HCT116 (cell line): ENCODE results near the gene ARHGAP21. TPM values are rescaled to one million over a fixed set of nuclear protein-coding genes. Genes with fewer than 3 reads are reported as not detected.

Experiments used
- ATAC-seq: fragments of 200-7000 bp; cut with Tn5 transposase; 2 replicates; pipeline ENCODE4 v1.9.1; 2020; ENCODE audit warnings: mild to moderate bottlenecking, moderate library complexity
- BruUV-seq: library from RNA; stranded (reverse); fragments of 400-500 nt; replicated peaks from 2 replicates; lab custom pipeline; 2021; lab: Mats Ljungman, UMichigan
- CTCF ChIA-PET: fragments of 300-600 bp; sonication (Branson Sonifier 250); formaldehyde crosslinking; loops from one replicate; lab custom pipeline; 2021; ENCODE audit warnings: antibody characterized with exemption; lab: Charles Lee
- POLR2A ChIA-PET: fragments of 300-600, 350-600 bp; sonication (Branson Sonifier 250); formaldehyde crosslinking; loops from one replicate; lab custom pipeline; 2021; ENCODE audit warnings: antibody characterized with exemption; lab: Charles Lee
- RAD21 ChIA-PET, 2 experiments: fragments of 300-600 bp; sonication (Branson Sonifier 250); formaldehyde crosslinking; loops; one replicate each; lab custom pipeline; 2023; ENCODE audit warnings: low total read pairs in 2 of 2; ENCODE audit not compliant: uncharacterized antibody in 2 of 2, unreplicated experiment in 2 of 2, low non-redundant PET in 1 of 2; lab: Charles Lee
- DNase-seq: peaks from one replicate; pipeline ENCODE4 v3.0.0-alpha.2; 2010; ENCODE audit warnings: low read depth, low spot score
- H2AFZ ChIP-seq: fragments of 200-600 bp; shearing (Covaris generic), sonication (generic); 2 replicates; pipeline ENCODE4 v1.6.1; 2017; ENCODE audit warnings: low read depth, mixed run types, mixed read lengths, antibody characterized with exemption, low read length; ENCODE audit not compliant: poor library complexity, severe bottlenecking
- H3K27ac ChIP-seq: 2 replicates; pipeline ENCODE4 v1.5.1; 2012; ENCODE audit warnings: low read depth, low read length
- H3K27me3 ChIP-seq: fragments of 200-600 bp; sonication (generic); 2 replicates; pipeline ENCODE4 v1.6.1; 2016; ENCODE audit warnings: mixed run types, low read length, mixed read lengths; ENCODE audit not compliant: insufficient read depth
- H3K36me3 ChIP-seq, 2 experiments: fragments of 200-500 bp in 1 of 2; fragments of 200-600 bp in 1 of 2; sonication (Bioruptor generic) in 1 of 2; sonication (generic) in 1 of 2; 2 replicates each; pipeline versions ENCODE4 v1.5.1 to v1.6.1; 2014 to 2016; ENCODE audit warnings: low read length in 2 of 2, inconsistent platforms in 1 of 2, mixed read lengths in 1 of 2, mixed run types in 1 of 2; ENCODE audit not compliant: insufficient read depth in 2 of 2, control insufficient read depth in 1 of 2
- H3K4me1 ChIP-seq, 2 experiments: fragments of 200-600 bp in 1 of 2; sonication (generic) in 1 of 2; 2 replicates each; pipeline versions ENCODE4 v1.5.1 to v1.6.1; 2012 to 2017; ENCODE audit warnings: low read length in 2 of 2, inconsistent platforms in 1 of 2, mild to moderate bottlenecking in 1 of 2, mixed read lengths in 1 of 2, mixed run types in 1 of 2, moderate library complexity in 1 of 2; ENCODE audit not compliant: insufficient read depth in 2 of 2, control insufficient read depth in 1 of 2
- H3K4me2 ChIP-seq: fragments of 200-600 bp; sonication (generic); 2 replicates; pipeline ENCODE4 v1.6.1; 2017; ENCODE audit warnings: mixed run types, low read length, mixed read lengths
- H3K4me3 ChIP-seq, 2 experiments: fragments of 200-600 bp in 1 of 2; sonication (generic) in 1 of 2; replicated peaks in 1 of 2; 2 replicates each; pipeline ENCODE4 v1.5.1; 2011 to 2016; ENCODE audit warnings: low read length in 2 of 2, control low read depth in 1 of 2, low read depth in 1 of 2, mild to moderate bottlenecking in 1 of 2, mixed read lengths in 1 of 2, mixed run types in 1 of 2
- H3K79me2 ChIP-seq: fragments of 200-600 bp; sonication (generic); 2 replicates; pipeline ENCODE4 v1.6.1; 2017; ENCODE audit warnings: mild to moderate bottlenecking, mixed run types, low read length, moderate library complexity, mixed read lengths; ENCODE audit not compliant: insufficient read depth
- H3K9ac ChIP-seq: fragments of 200-600 bp; sonication (generic); 2 replicates; pipeline ENCODE4 v1.6.1; 2016; ENCODE audit warnings: low read length, mixed read lengths
- H3K9me2 ChIP-seq: fragments of 200-600 bp; sonication (generic), shearing (Covaris generic); 2 replicates; pipeline ENCODE4 v1.6.1; 2017; ENCODE audit warnings: mixed run types, mild to moderate bottlenecking, moderate library complexity; ENCODE audit not compliant: insufficient read depth
- H3K9me3 ChIP-seq, 2 experiments: fragments of 200-500 bp in 1 of 2; fragments of 200-600 bp in 1 of 2; sonication (Bioruptor generic) in 1 of 2; sonication (generic) in 1 of 2; 2 replicates each; pipeline ENCODE4 v1.6.1; 2014 to 2017; ENCODE audit warnings: low read length in 2 of 2, mixed read lengths in 2 of 2, inconsistent platforms in 1 of 2, low read depth in 1 of 2, mild to moderate bottlenecking in 1 of 2, mixed run types in 1 of 2, moderate library complexity in 1 of 2; ENCODE audit not compliant: control insufficient read depth in 1 of 2, insufficient read depth in 1 of 2
- H4K20me1 ChIP-seq: fragments of 200-600 bp; sonication (generic), shearing (Covaris generic); 2 replicates; pipeline ENCODE4 v1.6.1; 2017; ENCODE audit warnings: mixed run types, mild to moderate bottlenecking, moderate library complexity; ENCODE audit not compliant: insufficient read depth
- CEBPB ChIP-seq: IDR thresholded peaks from 2 replicates; pipeline ENCODE4 v1.6.1; 2012; ENCODE audit warnings: low read depth
- EGR1 ChIP-seq: IDR thresholded peaks from 2 replicates; pipeline ENCODE4 v1.6.1; 2012; ENCODE audit warnings: low read depth
- ELF1 ChIP-seq: IDR thresholded peaks from 2 replicates; pipeline ENCODE4 v1.6.1; 2012; ENCODE audit warnings: low read depth, borderline replicate concordance
- EZH2phosphoT487 ChIP-seq: fragments of 200-600 bp; IDR thresholded peaks from 2 replicates; pipeline ENCODE4 v1.6.1; 2018; ENCODE audit warnings: antibody characterized with exemption, borderline replicate concordance
- FOSL1 ChIP-seq: IDR thresholded peaks from 2 replicates; pipeline ENCODE4 v1.6.1; 2012; ENCODE audit warnings: low read depth
- MAX ChIP-seq: IDR thresholded peaks from 2 replicates; pipeline ENCODE4 v1.6.1; 2012
- POLR2AphosphoS5 ChIP-seq: IDR thresholded peaks from 2 replicates; pipeline ENCODE4 v1.6.1; 2011; ENCODE audit warnings: mild to moderate bottlenecking, low read depth, low read length, moderate library complexity
- SIN3A ChIP-seq: IDR thresholded peaks from 2 replicates; pipeline ENCODE4 v1.6.1; 2012; ENCODE audit warnings: low read depth
- SP1 ChIP-seq: IDR thresholded peaks from 2 replicates; pipeline ENCODE4 v1.6.1; 2012; ENCODE audit warnings: low read depth
- SRF ChIP-seq: IDR thresholded peaks from 2 replicates; pipeline ENCODE4 v1.6.1; 2012; ENCODE audit warnings: low read depth
- ZFX ChIP-seq: fragments of 450-650 bp; IDR thresholded peaks from 2 replicates; pipeline ENCODE4 v1.6.1; 2017
- intact Hi-C: fragments of 100-400 bp; cut with micrococcal nuclease; formaldehyde crosslinking; loops from 2 replicates; pipeline ENCODE4 v1.10.0; 2022
- total RNA-seq: library from RNA; stranded (reverse); gene quantifications from one replicate; pipeline ENCODE4 v1.2.1, GENCODE V29; 2021; ENCODE audit not compliant: unreplicated experiment
- TF ChIP-seq, protein P1 (sequence below): IDR thresholded peaks from 2 replicates; pipeline ENCODE4 v1.6.1; 2011; ENCODE audit warnings: mild to moderate bottlenecking, low read length, moderate library complexity; ENCODE audit not compliant: insufficient replicate concordance; ENCODE audit errors: extremely low read depth
- TF ChIP-seq, protein P2 (sequence below): IDR thresholded peaks from 2 replicates; pipeline ENCODE4 v1.6.1; 2012; ENCODE audit warnings: low read depth

ARHGAP21 gene
- total RNA-seq, 1 experiment from 2014 or later, result 47.7 TPM

- H3K4me1 ChIP-seq, result peaks cover 12 to 13% of the 10 kb centered on the region in 2 experiments
- H2AFZ ChIP-seq, result no peak overlapping the region
- no peaks in the 10 kb centered on the region for H3K36me3 ChIP-seq
- RAD21 ChIA-PET, result no interaction called here
- intact Hi-C loops, result no loop called here
- TF ChIP-seq EGR1 (no peak), SP1 (no peak), ELF1 (no peak), SIN3A (no peak), SRF (no peak), CEBPB (no peak), MAX (no peak), POLR2AphosphoS5 (no peak), EZH2phosphoT487 (no peak), ZFX (no peak), FOSL1 (no peak)
- TF ChIP-seq, protein P1, sequence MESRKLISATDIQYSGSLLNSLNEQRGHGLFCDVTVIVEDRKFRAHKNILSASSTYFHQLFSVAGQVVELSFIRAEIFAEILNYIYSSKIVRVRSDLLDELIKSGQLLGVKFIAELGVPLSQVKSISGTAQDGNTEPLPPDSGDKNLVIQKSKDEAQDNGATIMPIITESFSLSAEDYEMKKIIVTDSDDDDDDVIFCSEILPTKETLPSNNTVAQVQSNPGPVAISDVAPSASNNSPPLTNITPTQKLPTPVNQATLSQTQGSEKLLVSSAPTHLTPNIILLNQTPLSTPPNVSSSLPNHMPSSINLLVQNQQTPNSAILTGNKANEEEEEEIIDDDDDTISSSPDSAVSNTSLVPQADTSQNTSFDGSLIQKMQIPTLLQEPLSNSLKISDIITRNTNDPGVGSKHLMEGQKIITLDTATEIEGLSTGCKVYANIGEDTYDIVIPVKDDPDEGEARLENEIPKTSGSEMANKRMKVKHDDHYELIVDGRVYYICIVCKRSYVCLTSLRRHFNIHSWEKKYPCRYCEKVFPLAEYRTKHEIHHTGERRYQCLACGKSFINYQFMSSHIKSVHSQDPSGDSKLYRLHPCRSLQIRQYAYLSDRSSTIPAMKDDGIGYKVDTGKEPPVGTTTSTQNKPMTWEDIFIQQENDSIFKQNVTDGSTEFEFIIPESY, result no peak
- TF ChIP-seq, protein P2, sequence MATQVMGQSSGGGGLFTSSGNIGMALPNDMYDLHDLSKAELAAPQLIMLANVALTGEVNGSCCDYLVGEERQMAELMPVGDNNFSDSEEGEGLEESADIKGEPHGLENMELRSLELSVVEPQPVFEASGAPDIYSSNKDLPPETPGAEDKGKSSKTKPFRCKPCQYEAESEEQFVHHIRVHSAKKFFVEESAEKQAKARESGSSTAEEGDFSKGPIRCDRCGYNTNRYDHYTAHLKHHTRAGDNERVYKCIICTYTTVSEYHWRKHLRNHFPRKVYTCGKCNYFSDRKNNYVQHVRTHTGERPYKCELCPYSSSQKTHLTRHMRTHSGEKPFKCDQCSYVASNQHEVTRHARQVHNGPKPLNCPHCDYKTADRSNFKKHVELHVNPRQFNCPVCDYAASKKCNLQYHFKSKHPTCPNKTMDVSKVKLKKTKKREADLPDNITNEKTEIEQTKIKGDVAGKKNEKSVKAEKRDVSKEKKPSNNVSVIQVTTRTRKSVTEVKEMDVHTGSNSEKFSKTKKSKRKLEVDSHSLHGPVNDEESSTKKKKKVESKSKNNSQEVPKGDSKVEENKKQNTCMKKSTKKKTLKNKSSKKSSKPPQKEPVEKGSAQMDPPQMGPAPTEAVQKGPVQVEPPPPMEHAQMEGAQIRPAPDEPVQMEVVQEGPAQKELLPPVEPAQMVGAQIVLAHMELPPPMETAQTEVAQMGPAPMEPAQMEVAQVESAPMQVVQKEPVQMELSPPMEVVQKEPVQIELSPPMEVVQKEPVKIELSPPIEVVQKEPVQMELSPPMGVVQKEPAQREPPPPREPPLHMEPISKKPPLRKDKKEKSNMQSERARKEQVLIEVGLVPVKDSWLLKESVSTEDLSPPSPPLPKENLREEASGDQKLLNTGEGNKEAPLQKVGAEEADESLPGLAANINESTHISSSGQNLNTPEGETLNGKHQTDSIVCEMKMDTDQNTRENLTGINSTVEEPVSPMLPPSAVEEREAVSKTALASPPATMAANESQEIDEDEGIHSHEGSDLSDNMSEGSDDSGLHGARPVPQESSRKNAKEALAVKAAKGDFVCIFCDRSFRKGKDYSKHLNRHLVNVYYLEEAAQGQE, result no peak
- TF ChIP-seq, all 23 proteins: peak for 0
- Histone ChIP-seq H3K27me3 (no peaks in the 10 kb centered on the region), H3K79me2 (peaks cover 47% of the 10 kb centered on the region), H3K9me2 (no peaks in the 10 kb centered on the region), H4K20me1 (no peaks in the 10 kb centered on the region; the same call in 1 of the 2 replicates), H3K9me3 (no peaks in the 10 kb centered on the region), H3K27ac (no peak overlapping the region), H3K9ac (no peak overlapping the region), H3K4me3 (no peak overlapping the region), H3K4me2 (no peak overlapping the region)
- BruUV-seq, result no TSS peak
- ChIA-PET CTCF (no interaction called here), POLR2A (no interaction called here)
- ATAC-seq, result no peak
- DNase-seq, result no peak
Measured at GRCh38 chr10:24697080-24697479, 26.6 kb downstream of the ARHGAP21 start.
